Adrenal gland (tissue), 5 donors: Measurements from ENCODE around the gene OSBPL6.

Experiments used
- CTCF ChIP-seq, 6 experiments: fragments of 450-650 bp in 4 of 6; fragments of 200-600 bp in 2 of 6; sonication (generic) in 1 of 6; IDR thresholded peaks; 1 replicate in 5 of 6; 2 replicates in 1 of 6; pipeline versions ENCODE4 v1.5.1 to v1.8.0; 2016 to 2021; ENCODE audit warnings: antibody characterized with exemption in 6 of 6, mild to moderate bottlenecking in 2 of 6, moderate library complexity in 1 of 6
- POLR2A ChIP-seq, 2 donors: fragments of 450-650 bp; IDR thresholded peaks; one replicate each; pipeline ENCODE4 v1.6.1; 2017; ENCODE audit warnings: antibody characterized with exemption in 2 of 2, mild to moderate bottlenecking in 2 of 2, moderate library complexity in 1 of 2
- donor health status: DM: no; HTN: no; CAD: no.

GRCh38 chr2:178328037-178328436 is 133.7 kb downstream of the OSBPL6 start:
- TF ChIP-seq CTCF (IDR thresholded peaks at IDR 0.05) (no peak), POLR2A (IDR thresholded peaks at IDR 0.05) (no peak)
